K562 (cell line): ENCODE results near the gene ESCO1. TPM values are rescaled to one million over a fixed set of nuclear protein-coding genes. Genes with fewer than 3 reads are reported as not detected.

Experiments used
- GTF2E2 ChIP-seq: fragments of 200-800 bp; sonication (Bioruptor generic); IDR thresholded peaks from 2 replicates; pipeline ENCODE4 v1.6.1; 2016; ENCODE audit warnings: missing genetic modification characterization, missing compliant biosample characterization
- MIER1 ChIP-seq: fragments of 450-650 bp; IDR thresholded peaks from 2 replicates; pipeline ENCODE4 v1.6.1; 2016; ENCODE audit warnings: antibody characterized with exemption, mild to moderate bottlenecking, low read depth
- TEAD1 ChIP-seq, 2 experiments: fragments of 450-650 bp in 1 of 2; sonication (generic) in 1 of 2; formaldehyde crosslinking; IDR thresholded peaks; 2 replicates each; pipeline versions ENCODE4 v1.4.0 to v1.8.0; 2020 to 2022; ENCODE audit warnings: mild to moderate bottlenecking in 2 of 2, missing genetic modification reagents in 1 of 2
- ZNF395 ChIP-seq: fragments of 200-800 bp; sonication (Bioruptor generic); IDR thresholded peaks from 2 replicates; pipeline ENCODE4 v1.6.1; 2017; ENCODE audit warnings: missing genetic modification characterization, missing compliant biosample characterization
- polyA plus RNA-seq, 8 experiments: library from polyadenylated mRNA; depleted of rRNA in 4 of 8; stranded (reverse) in 5 of 8; unstranded in 3 of 8; fragments of >200 nt; fragmentation: Nextera tagmentation in 2 of 8; fragmentation: Illumina TruSeq in 1 of 8; extraction: Ambion mirVana in 2 of 8; extraction: Trizol in 1 of 8; gene quantifications; 2 replicates each; pipeline versions ENCODE4 v1.2.1 to v1.2.3, GENCODE V29; 2011 to 2014; ENCODE audit warnings: inconsistent platforms in 1 of 8, missing spikeins in 1 of 8
- total RNA-seq, 7 experiments: library from RNA; depleted of rRNA in 6 of 7; stranded (reverse); fragments of >200 nt in 6 of 7; fragmentation: Illumina TruSeq in 2 of 7; extraction: Trizol in 2 of 7; gene quantifications; 2 replicates each; pipeline versions ENCODE4 v1.2.1 to v1.2.3, GENCODE V29; 2011 to 2021; ENCODE audit warnings: low replicate concordance in 1 of 7
- TF ChIP-seq, protein P1 (sequence below), 2 experiments: fragments of 450-650 bp; IDR thresholded peaks; 2 replicates each; pipeline ENCODE4 v1.6.1; 2016

The ESCO1 gene
- total and polyA plus RNA-seq, 9 of the 15 experiments (the other 6 are each of a cell fraction or from before 2014, with no cell fraction given), result 15.0 to 31.3 (median 19.6) TPM

GRCh38 chr18:21599585-21600525, 649 bp downstream of the ESCO1 start (continued):
- TF ChIP-seq, protein P1, sequence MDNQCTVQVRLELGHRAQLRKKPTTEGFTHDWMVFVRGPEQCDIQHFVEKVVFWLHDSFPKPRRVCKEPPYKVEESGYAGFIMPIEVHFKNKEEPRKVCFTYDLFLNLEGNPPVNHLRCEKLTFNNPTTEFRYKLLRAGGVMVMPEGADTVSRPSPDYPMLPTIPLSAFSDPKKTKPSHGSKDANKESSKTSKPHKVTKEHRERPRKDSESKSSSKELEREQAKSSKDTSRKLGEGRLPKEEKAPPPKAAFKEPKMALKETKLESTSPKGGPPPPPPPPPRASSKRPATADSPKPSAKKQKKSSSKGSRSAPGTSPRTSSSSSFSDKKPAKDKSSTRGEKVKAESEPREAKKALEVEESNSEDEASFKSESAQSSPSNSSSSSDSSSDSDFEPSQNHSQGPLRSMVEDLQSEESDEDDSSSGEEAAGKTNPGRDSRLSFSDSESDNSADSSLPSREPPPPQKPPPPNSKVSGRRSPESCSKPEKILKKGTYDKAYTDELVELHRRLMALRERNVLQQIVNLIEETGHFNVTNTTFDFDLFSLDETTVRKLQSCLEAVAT (IDR thresholded peaks at IDR 0.05), result peak; percentile 37 to 50; a peak in 1 of 4 replicates
- TF ChIP-seq ZNF395 (CRISPR knock-in tag) (peak; percentile 36; the same call in 1 of the 2 replicates), TEAD1 (CRISPR knock-in tag; IDR thresholded peaks at IDR 0.05) (peak in 1 of 2 experiments; percentile 42; a peak in 1 of 4 replicates), GTF2E2 (tag) (peak; percentile 74), MIER1 (peak; percentile 62; the same call in 1 of the 2 replicates)
- TF ChIP-seq, all 486 proteins: peak for 57
